ENCODE data around the gene MAP1S.
A peak's percentile ranks its signal among the peaks of the same experiment; 100 is the strongest.

DNA sequence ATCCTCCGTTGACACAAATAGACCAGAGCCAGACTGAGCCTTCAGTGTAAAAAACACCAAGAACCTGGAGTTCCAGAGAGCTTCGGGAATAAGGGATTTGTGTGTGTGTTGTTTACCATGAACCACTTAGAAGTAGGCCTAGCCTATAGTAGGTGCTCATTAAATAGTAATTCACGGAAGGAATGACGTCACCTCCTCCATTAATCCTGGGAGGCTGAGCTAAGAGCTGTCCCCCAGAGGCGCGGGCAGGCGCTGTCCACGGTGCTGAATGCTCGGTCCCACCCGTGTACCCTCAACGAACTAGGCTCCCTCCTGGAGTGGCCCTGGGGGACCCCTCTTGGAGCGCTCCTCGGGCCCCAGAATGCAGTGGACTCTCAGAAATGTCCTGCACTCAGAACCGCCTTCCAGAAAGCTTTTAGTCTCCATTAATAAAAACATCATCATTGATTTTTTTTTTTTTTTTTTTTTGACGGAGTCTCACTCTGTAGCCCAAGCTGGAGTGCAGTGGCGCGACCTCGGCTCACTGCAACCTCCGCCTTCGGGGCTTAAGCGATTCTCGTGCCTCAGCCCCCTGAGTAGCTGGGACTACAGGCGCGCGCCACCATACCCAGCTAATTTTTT, 37.7 kb upstream of the MAP1S start:
- TF ChIP-seq TARDBP (IDR thresholded peaks at IDR 0.05) (no peak), FOXM1 (IDR thresholded peaks at IDR 0.05; ENCODE audit: borderline replicate concordance) (no peak), SUZ12 (IDR thresholded peaks at IDR 0.05) (no peak), NFRKB (IDR thresholded peaks at IDR 0.05) (no peak), FOXA1 (IDR thresholded peaks at IDR 0.05) (no peak), BHLHE40 (IDR thresholded peaks at IDR 0.05; ENCODE audit: borderline replicate concordance) (no peak), ZNF384 (IDR thresholded peaks at IDR 0.05) (peak; percentile 51; the same call in 1 of the 2 replicates)

Measured in HEK293T (cell line).